DOHH2 (cell line): ENCODE results near the gene GSK3B.

Experiments used
- EZH2phosphoT487 ChIP-seq: fragments of 200-600 bp; sonication (generic); IDR thresholded peaks from 2 replicates; pipeline ENCODE4 v1.6.1; 2017; ENCODE audit warnings: borderline replicate concordance, mild to moderate bottlenecking, antibody characterized with exemption, low read length, moderate library complexity, mixed read lengths
- TF ChIP-seq, protein P1 (sequence below): fragments of 200-600 bp; sonication (generic); IDR thresholded peaks from one replicate; pipeline ENCODE4 v1.5.1; 2014; ENCODE audit warnings: antibody characterized with exemption, mild to moderate bottlenecking, low read depth, low read length; ENCODE audit not compliant: poor library complexity, severe bottlenecking

- TF ChIP-seq, protein P1, sequence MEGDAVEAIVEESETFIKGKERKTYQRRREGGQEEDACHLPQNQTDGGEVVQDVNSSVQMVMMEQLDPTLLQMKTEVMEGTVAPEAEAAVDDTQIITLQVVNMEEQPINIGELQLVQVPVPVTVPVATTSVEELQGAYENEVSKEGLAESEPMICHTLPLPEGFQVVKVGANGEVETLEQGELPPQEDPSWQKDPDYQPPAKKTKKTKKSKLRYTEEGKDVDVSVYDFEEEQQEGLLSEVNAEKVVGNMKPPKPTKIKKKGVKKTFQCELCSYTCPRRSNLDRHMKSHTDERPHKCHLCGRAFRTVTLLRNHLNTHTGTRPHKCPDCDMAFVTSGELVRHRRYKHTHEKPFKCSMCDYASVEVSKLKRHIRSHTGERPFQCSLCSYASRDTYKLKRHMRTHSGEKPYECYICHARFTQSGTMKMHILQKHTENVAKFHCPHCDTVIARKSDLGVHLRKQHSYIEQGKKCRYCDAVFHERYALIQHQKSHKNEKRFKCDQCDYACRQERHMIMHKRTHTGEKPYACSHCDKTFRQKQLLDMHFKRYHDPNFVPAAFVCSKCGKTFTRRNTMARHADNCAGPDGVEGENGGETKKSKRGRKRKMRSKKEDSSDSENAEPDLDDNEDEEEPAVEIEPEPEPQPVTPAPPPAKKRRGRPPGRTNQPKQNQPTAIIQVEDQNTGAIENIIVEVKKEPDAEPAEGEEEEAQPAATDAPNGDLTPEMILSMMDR: no peak
- TF ChIP-seq EZH2phosphoT487: no peak
Observed at GRCh38 chr3:119977353-119977752, 116.9 kb downstream of the GSK3B start.
